HG03097 (cell line): ENCODE data around the gene ADAMTS7.
"Not testable (repeated sequence)": the region's sequence is repeated elsewhere in the genome, so short reads cannot be mapped to it uniquely, and the experiment has no call there.

ENCODE experiments used
- ATAC-seq: cut with Tn5 transposase; IDR thresholded peaks from one replicate; pipeline ENCODE4 v1.9.1; 2021; ENCODE audit not compliant: unreplicated experiment, low FRiP score

ADAMTS7 gene

GRCh38 chr15:78831229-78832207 is 20.3 kb upstream of the ADAMTS7 start:
- no peak for ATAC-seq

GRCh38 chr15:78830514-78831228 is 19.4 kb upstream of the ADAMTS7 start:
- no peak for ATAC-seq

- ATAC-seq: no peak
Observed at GRCh38 chr15:78828920-78829319, 17.7 kb upstream of the ADAMTS7 start.

GRCh38 chr15:78822514-78822913 is 11.2 kb upstream of the ADAMTS7 start:
- no peak for ATAC-seq

- no peak for ATAC-seq
Observed at GRCh38 chr15:78811825-78812183, 540 bp upstream of the ADAMTS7 start.

- no peak for ATAC-seq
Observed at GRCh38 chr15:78810362-78811123, 721 bp downstream of the ADAMTS7 start.

GRCh38 chr15:78810003-78810361 is 1.3 kb downstream of the ADAMTS7 start:
- no peak for ATAC-seq

- no peak for ATAC-seq
Observed at GRCh38 chr15:78808550-78808949, 2.7 kb downstream of the ADAMTS7 start.

GRCh38 chr15:78807359-78807758 is 3.9 kb downstream of the ADAMTS7 start:
- no peak for ATAC-seq

- no peak for ATAC-seq
Observed at GRCh38 chr15:78804391-78804792, 6.9 kb downstream of the ADAMTS7 start.

- no peak for ATAC-seq
Observed at GRCh38 chr15:78800806-78801205, 10.5 kb downstream of the ADAMTS7 start.

- ATAC-seq: no peak
Observed at GRCh38 chr15:78800189-78800588, 11.1 kb downstream of the ADAMTS7 start.

- ATAC-seq: not testable (repeated sequence)
Observed at GRCh38 chr15:78799102-78799501, 12.2 kb downstream of the ADAMTS7 start.

- not testable (repeated sequence) for ATAC-seq
Observed at GRCh38 chr15:78798355-78798754, 12.9 kb downstream of the ADAMTS7 start.

- ATAC-seq: no peak
Observed at GRCh38 chr15:78797951-78798350, 13.3 kb downstream of the ADAMTS7 start.

- ATAC-seq: no peak
Observed at GRCh38 chr15:78796510-78796909, 14.8 kb downstream of the ADAMTS7 start.

GRCh38 chr15:78795043-78795442 is 16.2 kb downstream of the ADAMTS7 start:
- no peak for ATAC-seq

GRCh38 chr15:78794446-78794845 is 16.8 kb downstream of the ADAMTS7 start:
- not testable (repeated sequence) for ATAC-seq

- ATAC-seq: no peak
Observed at GRCh38 chr15:78791357-78791756, 19.9 kb downstream of the ADAMTS7 start.

- no peak for ATAC-seq
Observed at GRCh38 chr15:78790027-78790426, 21.2 kb downstream of the ADAMTS7 start.

GRCh38 chr15:78789615-78790014 is 21.6 kb downstream of the ADAMTS7 start:
- no peak for ATAC-seq
